ENCODE measurements around the gene MAPK7.

The MAPK7 gene

GRCh38 chr17:19381361-19381740 lies 3.1 kb downstream of the MAPK7 start:
- DNase-seq (ENCODE audit: low read depth): no peak

- no peak for DNase-seq (ENCODE audit: low read depth)
These were observed 3.6 kb downstream of the MAPK7 start for GRCh38 chr17:19381741-19382444.

GRCh38 chr17:19382531-19383444 lies 4.5 kb downstream of the MAPK7 start:
- DNase-seq (ENCODE audit: low read depth): no peak

- no peak for DNase-seq (ENCODE audit: low read depth)
These were observed 5.6 kb downstream of the MAPK7 start for GRCh38 chr17:19383681-19384470.

GRCh38 chr17:19384723-19385391 lies 6.6 kb downstream of the MAPK7 start:
- DNase-seq (ENCODE audit: low read depth): no peak

GRCh38 chr17:19385521-19385983 lies 7.3 kb downstream of the MAPK7 start:
- DNase-seq (ENCODE audit: low read depth): no peak

GRCh38 chr17:19386051-19386929 lies 8.0 kb downstream of the MAPK7 start:
- DNase-seq (ENCODE audit: low read depth): no peak

GRCh38 chr17:19386974-19387920 lies 8.9 kb downstream of the MAPK7 start, which contains the start of gene MFAP4:
Gene MFAP4 (minus strand): TSS chr17:19387190. CDS start chr17:19387155, 35 bp downstream.
- no peak for DNase-seq (ENCODE audit: low read depth)

- no peak for DNase-seq (ENCODE audit: low read depth)
These were observed 9.7 kb downstream of the MAPK7 start for GRCh38 chr17:19387921-19388521.

GRCh38 chr17:19388791-19389785 lies 10.8 kb downstream of the MAPK7 start:
- DNase-seq (ENCODE audit: low read depth): no peak

GRCh38 chr17:19390951-19391350 lies 12.7 kb downstream of the MAPK7 start:
- no peak for DNase-seq (ENCODE audit: low read depth)

- DNase-seq (ENCODE audit: low read depth): no peak
These were observed 13.1 kb downstream of the MAPK7 start for GRCh38 chr17:19391432-19391831.

- no peak for DNase-seq (ENCODE audit: low read depth)
These were observed 14.0 kb downstream of the MAPK7 start for GRCh38 chr17:19392303-19392702.

- DNase-seq (ENCODE audit: low read depth): no peak
These were observed 19.3 kb downstream of the MAPK7 start for GRCh38 chr17:19397556-19398041.

- no peak for DNase-seq (ENCODE audit: low read depth)
These were observed 20.2 kb downstream of the MAPK7 start for GRCh38 chr17:19398301-19399181.

GRCh38 chr17:19399750-19400450 lies 21.6 kb downstream of the MAPK7 start:
- DNase-seq (ENCODE audit: low read depth): no peak

Measured in T-helper 22 cell (primary cell).